ENCODE measurements around the gene PEAK3. TPM values are rescaled to one million over a fixed set of nuclear protein-coding genes. Genes with fewer than 3 reads are reported as not detected.

The PEAK3 gene
- total and polyA plus RNA-seq, 5 donors from 2014 or later = 0.10 to 0.32 (median 0.15) TPM; not detected in 1

GRCh38 chr19:2236314-2237050 lies 45.5 kb downstream of the PEAK3 start, which contains the start of the genes PLEKHJ1 and SF3A2:
Gene PLEKHJ1, minus strand, starts transcription at chr19:2236329. Its CDS starts 81 bp downstream, at chr19:2236248.
Gene SF3A2, plus strand, starts transcription at chr19:2236824. Its CDS starts 6,595 bp downstream, at chr19:2243419.
- H3K4me1 Mint-ChIP-seq = peaks cover 15 to 71% (median 47%) of the 10 kb centered on the region in 4 donors
- Histone ChIP-seq H3K27ac (ENCODE audit: insufficient read depth, low read length, poor library complexity, severe bottlenecking) (peak within 1 kb of the TSS; percentile 99), H3K9me3 (ENCODE audit: control insufficient read depth in 2 of 2, low read length in 2 of 2) (no peaks in the 10 kb centered on the region), H3K4me3 (ENCODE audit: low read depth, low read length) (peak within 1 kb of the TSS; percentile 75), H3K27me3 (ENCODE audit: control insufficient read depth, insufficient read depth, low read length) (no peaks in the 10 kb centered on the region), H3K36me3 (ENCODE audit: control insufficient read depth, insufficient read depth, low read length) (no peaks in the 10 kb centered on the region), H3K4me1 (ENCODE audit: control insufficient read depth, insufficient read depth, low read length, poor library complexity, severe bottlenecking) (peaks cover 68% of the 10 kb centered on the region)
- peak within 1 kb of the TSS; percentile 99 to 100 (median 99) for H3K27ac Mint-ChIP-seq
- no peaks in the 10 kb centered on the region for H3K9me3 Mint-ChIP-seq
- H3K4me3 Mint-ChIP-seq = peak within 1 kb of the TSS; percentile 92 to 100 (median 98)
- DNase-seq = peak; percentile 96 to 100 (median 98)
- peak; percentile 76 to 83 for ATAC-seq (ENCODE audit: low read depth in 2 of 2)
- peaks cover 13% of the 10 kb centered on the region for H3K27me3 Mint-ChIP-seq
- peaks cover 16% of the 10 kb centered on the region for H3K36me3 Mint-ChIP-seq

GRCh38 chr19:2236064-2236313 lies 46.0 kb downstream of the PEAK3 start:
- peaks cover 63% of the 10 kb centered on the region for H3K4me1 ChIP-seq (ENCODE audit: control insufficient read depth, insufficient read depth, low read length, poor library complexity, severe bottlenecking)
- peak overlapping the region; percentile 99 for H3K27ac ChIP-seq (ENCODE audit: insufficient read depth, low read length, poor library complexity, severe bottlenecking)
- no peaks in the 10 kb centered on the region for H3K9me3 ChIP-seq (ENCODE audit: control insufficient read depth in 2 of 2, low read length in 2 of 2)
- H3K36me3 ChIP-seq (ENCODE audit: control insufficient read depth, insufficient read depth, low read length) = no peaks in the 10 kb centered on the region
- H3K36me3 Mint-ChIP-seq = peaks cover 16% of the 10 kb centered on the region
- H3K27me3 ChIP-seq (ENCODE audit: control insufficient read depth, insufficient read depth, low read length) = no peaks in the 10 kb centered on the region
- no peak overlapping the region for H3K4me3 ChIP-seq (ENCODE audit: low read depth, low read length)
- H3K4me1 Mint-ChIP-seq = peaks cover 15 to 66% (median 45%) of the 10 kb centered on the region in 4 donors
- peak overlapping the region in 2 of 3 donors; percentile 99 for H3K27ac Mint-ChIP-seq
- ATAC-seq (ENCODE audit: low read depth in 2 of 2) (no peak), DNase-seq (no peak)
- H3K27me3 Mint-ChIP-seq = peaks cover 13% of the 10 kb centered on the region
- no peaks in the 10 kb centered on the region for H3K9me3 Mint-ChIP-seq
- peak overlapping the region; percentile 92 to 100 (median 98) for H3K4me3 Mint-ChIP-seq

GRCh38 chr19:2235381-2236063 lies 46.5 kb downstream of the PEAK3 start:
- peak; percentile 0 to 1 for ATAC-seq (ENCODE audit: low read depth in 2 of 2)

GRCh38 chr19:2234996-2235380 lies 47.0 kb downstream of the PEAK3 start:
- peak overlapping the region; percentile 29 for H3K4me3 ChIP-seq (ENCODE audit: low read depth, low read length)
- peaks cover 13% of the 10 kb centered on the region for H3K27me3 Mint-ChIP-seq
- H3K27ac ChIP-seq (ENCODE audit: insufficient read depth, low read length, poor library complexity, severe bottlenecking) = peak overlapping the region; percentile 99
- H3K27ac Mint-ChIP-seq = peak overlapping the region; percentile 79 to 94 (median 86)
- H3K36me3 ChIP-seq (ENCODE audit: control insufficient read depth, insufficient read depth, low read length) = peaks cover 2% of the 10 kb centered on the region
- no peaks in the 10 kb centered on the region for H3K9me3 Mint-ChIP-seq
- H3K27me3 ChIP-seq (ENCODE audit: control insufficient read depth, insufficient read depth, low read length) = no peaks in the 10 kb centered on the region
- ATAC-seq (ENCODE audit: low read depth in 2 of 2) (no peak), DNase-seq (no peak)
- peaks cover 16% of the 10 kb centered on the region for H3K36me3 Mint-ChIP-seq
- H3K9me3 ChIP-seq (ENCODE audit: control insufficient read depth in 2 of 2, low read length in 2 of 2) = no peaks in the 10 kb centered on the region
- peaks cover 15 to 56% (median 37%) of the 10 kb centered on the region in 4 donors for H3K4me1 Mint-ChIP-seq
- H3K4me3 Mint-ChIP-seq = peak overlapping the region; percentile 90 to 100 (median 94)
- peaks cover 53% of the 10 kb centered on the region for H3K4me1 ChIP-seq (ENCODE audit: control insufficient read depth, insufficient read depth, low read length, poor library complexity, severe bottlenecking)

More at GRCh38 chr19:2235381-2236063, 46.5 kb downstream of the PEAK3 start:
- Mint-ChIP-seq H3K4me1 (peaks cover 15 to 61% (median 40%) of the 10 kb centered on the region in 4 donors), H3K4me3 (peak overlapping the region; percentile 92 to 100 (median 98)), H3K27me3 (peaks cover 13% of the 10 kb centered on the region), H3K9me3 (no peaks in the 10 kb centered on the region), H3K27ac (peak overlapping the region; percentile 79 to 94 (median 86)), H3K36me3 (peaks cover 16% of the 10 kb centered on the region)
- H3K27ac ChIP-seq (ENCODE audit: insufficient read depth, low read length, poor library complexity, severe bottlenecking) = peak overlapping the region; percentile 99
- peak overlapping the region; percentile 29 for H3K4me3 ChIP-seq (ENCODE audit: low read depth, low read length)
- H3K27me3 ChIP-seq (ENCODE audit: control insufficient read depth, insufficient read depth, low read length) = no peaks in the 10 kb centered on the region
- H3K4me1 ChIP-seq (ENCODE audit: control insufficient read depth, insufficient read depth, low read length, poor library complexity, severe bottlenecking) = peaks cover 58% of the 10 kb centered on the region
- no peaks in the 10 kb centered on the region for H3K36me3 ChIP-seq (ENCODE audit: control insufficient read depth, insufficient read depth, low read length)
- no peaks in the 10 kb centered on the region for H3K9me3 ChIP-seq (ENCODE audit: control insufficient read depth in 2 of 2, low read length in 2 of 2)
- DNase-seq = peak in 1 of 3 donors; percentile 13

GRCh38 chr19:2233601-2234280 lies 48.2 kb downstream of the PEAK3 start:
- Histone ChIP-seq H3K27me3 (ENCODE audit: control insufficient read depth, insufficient read depth, low read length) (no peaks in the 10 kb centered on the region), H3K4me3 (ENCODE audit: low read depth, low read length) (no peak overlapping the region), H3K9me3 (ENCODE audit: control insufficient read depth in 2 of 2, low read length in 2 of 2) (no peaks in the 10 kb centered on the region), H3K4me1 (ENCODE audit: control insufficient read depth, insufficient read depth, low read length, poor library complexity, severe bottlenecking) (peaks cover 40% of the 10 kb centered on the region), H3K36me3 (ENCODE audit: control insufficient read depth, insufficient read depth, low read length) (peaks cover 2% of the 10 kb centered on the region), H3K27ac (ENCODE audit: insufficient read depth, low read length, poor library complexity, severe bottlenecking) (peak overlapping the region; percentile 2)
- Mint-ChIP-seq H3K27me3 (peaks cover 5% of the 10 kb centered on the region), H3K4me1 (peaks cover 6 to 44% (median 28%) of the 10 kb centered on the region in 4 donors), H3K4me3 (peak overlapping the region; percentile 43 to 100 (median 94)), H3K9me3 (no peaks in the 10 kb centered on the region), H3K36me3 (peaks cover 13% of the 10 kb centered on the region), H3K27ac (peak overlapping the region in 2 of 3 donors; percentile 69 to 86)
- no peak for ATAC-seq (ENCODE audit: low read depth in 2 of 2)
- DNase-seq = no peak

GRCh38 chr19:2232286-2233151 lies 49.5 kb downstream of the PEAK3 start:
- Mint-ChIP-seq H3K27ac (no peak overlapping the region), H3K4me1 (peaks cover 0 to 31% (median 16%) of the 10 kb centered on the region in 4 donors), H3K9me3 (no peaks in the 10 kb centered on the region), H3K4me3 (peak overlapping the region in 3 of 4 donors; percentile 7 to 67 (median 32)), H3K27me3 (no peaks in the 10 kb centered on the region), H3K36me3 (peaks cover 6% of the 10 kb centered on the region)
- H3K9me3 ChIP-seq (ENCODE audit: control insufficient read depth in 2 of 2, low read length in 2 of 2) = no peaks in the 10 kb centered on the region
- H3K36me3 ChIP-seq (ENCODE audit: control insufficient read depth, insufficient read depth, low read length) = peaks cover 2% of the 10 kb centered on the region
- H3K4me3 ChIP-seq (ENCODE audit: low read depth, low read length) = no peak overlapping the region
- H3K27ac ChIP-seq (ENCODE audit: insufficient read depth, low read length, poor library complexity, severe bottlenecking) = no peak overlapping the region
- ATAC-seq (ENCODE audit: low read depth in 2 of 2) (no peak), DNase-seq (no peak)
- H3K27me3 ChIP-seq (ENCODE audit: control insufficient read depth, insufficient read depth, low read length) = no peaks in the 10 kb centered on the region
- H3K4me1 ChIP-seq (ENCODE audit: control insufficient read depth, insufficient read depth, low read length, poor library complexity, severe bottlenecking) = peaks cover 28% of the 10 kb centered on the region

Data from CD4-positive, CD25-positive, alpha-beta regulatory T cell (primary cell).